NCI-H460 (cell line): ENCODE measurements around the gene OR2T34. TPM values are rescaled to one million over a fixed set of nuclear protein-coding genes. Genes with fewer than 3 reads are reported as not detected.
A peak's percentile ranks its signal among the peaks of the same experiment; 100 is the strongest.
"Not testable (repeated sequence)": the region's sequence is repeated elsewhere in the genome, so short reads cannot be mapped to it uniquely, and the experiment has no call there.

ENCODE experiments used
- DNase-seq: peaks from one replicate; pipeline ENCODE4 v3.0.0-alpha.2; 2016; ENCODE audit warnings: low read depth; ENCODE audit errors: extremely low read depth
- polyA plus RNA-seq: library from polyadenylated mRNA; depleted of rRNA; stranded (reverse); fragments of >200 nt; gene quantifications from 2 replicates; pipeline ENCODE4 v1.2.3, GENCODE V29; 2014; cell fraction: nucleus; rRNA removed
- total RNA-seq: library from RNA; depleted of rRNA; stranded (reverse); fragments of >200 nt; shearing (Covaris generic); gene quantifications from 2 replicates; pipeline ENCODE4 v1.2.3, GENCODE V29; 2014; rRNA removed

The OR2T34 gene, protein sequence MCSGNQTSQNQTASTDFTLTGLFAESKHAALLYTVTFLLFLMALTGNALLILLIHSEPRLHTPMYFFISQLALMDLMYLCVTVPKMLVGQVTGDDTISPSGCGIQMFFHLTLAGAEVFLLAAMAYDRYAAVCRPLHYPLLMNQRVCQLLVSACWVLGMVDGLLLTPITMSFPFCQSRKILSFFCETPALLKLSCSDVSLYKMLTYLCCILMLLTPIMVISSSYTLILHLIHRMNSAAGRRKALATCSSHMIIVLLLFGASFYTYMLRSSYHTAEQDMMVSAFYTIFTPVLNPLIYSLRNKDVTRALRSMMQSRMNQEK
- not detected in 2 replicates for total RNA-seq
- not detected in 2 replicates for polyA plus RNA-seq

DNA sequence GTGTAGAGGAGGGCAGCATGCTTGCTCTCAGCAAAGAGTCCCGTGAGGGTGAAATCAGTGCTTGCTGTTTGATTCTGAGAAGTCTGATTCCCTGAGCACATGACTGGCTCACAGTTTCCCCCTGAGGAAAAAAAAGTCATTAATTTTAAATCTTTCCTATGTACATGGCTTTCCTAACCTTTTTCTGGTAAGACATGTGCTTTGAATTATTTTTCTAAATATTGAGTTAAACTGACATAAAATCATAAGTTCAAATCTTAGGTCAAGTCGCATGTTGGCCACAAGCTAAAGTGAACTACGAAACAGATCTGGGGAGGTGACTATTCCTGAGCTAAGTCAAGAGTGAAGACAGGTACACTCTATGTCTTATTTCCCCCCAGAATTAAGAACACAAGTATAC is at the start of gene OR2T34:
TSS of gene OR2T34 (minus strand) at position 101 of the 400 bp plus-strand sequence. CDS start at position 101, 0 bp downstream.
- not testable (repeated sequence) for DNase-seq

DNA sequence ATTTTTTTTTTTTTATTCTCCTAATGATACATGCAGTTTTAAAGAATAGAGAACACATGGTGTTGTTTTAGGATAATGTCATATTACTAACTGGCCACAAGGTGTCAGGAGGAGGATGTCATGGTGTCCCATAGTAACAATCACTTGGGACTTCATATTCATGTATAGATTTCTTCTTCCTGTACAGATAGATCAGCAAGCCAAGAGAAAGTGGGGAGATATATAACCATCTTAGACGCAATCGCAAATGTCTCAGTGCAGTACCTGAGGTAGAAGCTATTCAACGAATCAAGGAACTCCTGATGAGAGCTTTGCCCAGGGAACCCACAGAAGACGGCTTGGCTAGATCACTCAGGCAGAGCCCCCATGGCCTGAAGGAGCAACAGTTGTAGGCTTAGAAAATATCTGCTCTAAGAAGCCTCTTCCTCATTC is 48.0 kb upstream of the OR2T34 start:
- peak; percentile 13 for DNase-seq

DNA sequence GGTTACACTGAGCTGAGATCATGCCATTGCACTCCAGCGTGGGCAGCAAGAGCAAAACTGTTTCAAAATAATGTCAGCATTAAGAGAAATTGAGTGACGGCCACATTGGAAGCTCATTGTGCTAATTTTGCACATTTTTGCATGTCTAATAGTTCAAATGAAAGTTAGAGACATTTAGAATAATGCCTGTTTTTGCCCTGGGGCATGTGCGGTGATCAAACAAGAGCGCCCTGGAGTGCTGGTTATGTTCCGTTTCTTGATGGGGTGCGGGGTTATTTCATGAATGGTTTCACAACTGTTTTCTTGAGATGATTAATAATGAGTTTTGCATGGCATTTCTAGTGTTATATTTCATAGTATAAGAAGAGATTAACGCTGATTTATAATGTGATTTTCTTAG is 47.2 kb upstream of the OR2T34 start:
- no peak for DNase-seq

DNA sequence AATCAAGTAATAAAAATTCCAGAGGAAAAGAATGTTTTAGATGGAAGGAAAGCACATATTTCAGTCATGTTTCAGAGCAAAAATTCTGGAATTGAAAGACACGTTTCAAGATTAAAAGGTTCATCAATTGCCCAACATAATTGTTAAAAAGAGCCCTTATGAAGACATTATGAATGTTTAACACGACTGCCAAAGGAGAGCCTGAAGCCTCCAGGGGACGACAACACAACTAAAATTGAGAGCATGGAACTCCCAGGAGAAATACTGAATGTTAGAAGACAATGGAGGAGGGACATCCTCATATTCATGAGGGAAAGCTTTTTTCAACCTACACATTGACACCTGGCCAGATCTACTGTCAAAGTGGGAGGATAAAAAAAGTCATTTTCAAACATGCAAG is 44.3 kb upstream of the OR2T34 start:
- DNase-seq = peak; percentile 28

DNA sequence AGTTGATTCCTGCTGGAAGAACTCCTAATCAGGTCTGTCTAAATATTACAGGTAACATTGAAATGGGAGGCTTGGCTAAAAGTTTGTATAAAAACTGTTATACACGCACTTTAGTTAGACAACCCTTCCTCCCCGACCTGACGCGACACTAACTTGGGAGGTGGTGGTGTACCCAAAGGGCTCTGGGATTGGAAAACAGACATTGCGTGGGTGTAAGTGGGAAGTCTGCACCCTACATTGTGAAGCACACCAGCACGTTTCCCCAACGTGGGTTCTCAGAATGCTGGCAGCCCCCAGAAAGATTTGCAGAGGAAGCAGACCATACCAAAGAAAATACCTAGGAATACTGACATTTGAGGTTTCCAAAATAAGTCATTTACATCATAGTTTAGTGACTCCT is 43.6 kb upstream of the OR2T34 start:
- DNase-seq = no peak

DNA sequence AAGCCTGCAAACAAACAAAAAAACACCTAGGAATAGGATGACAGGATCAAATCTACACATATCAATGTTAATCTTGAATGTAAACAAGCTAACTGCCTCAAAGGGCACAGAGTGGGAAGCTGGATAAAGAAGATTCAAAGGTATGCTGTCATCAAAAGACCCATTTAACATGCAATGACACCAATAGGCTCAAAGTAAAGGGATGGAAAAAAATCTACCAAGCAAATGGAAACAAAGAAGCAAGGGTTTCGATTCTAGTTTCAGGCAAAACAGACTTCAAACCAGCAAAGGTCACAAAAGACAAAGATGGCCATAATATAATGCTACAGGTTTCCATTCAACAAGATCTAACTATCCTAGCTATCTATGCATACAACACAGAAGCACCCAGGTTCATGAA is 39.2 kb upstream of the OR2T34 start:
- DNase-seq = no peak

DNA sequence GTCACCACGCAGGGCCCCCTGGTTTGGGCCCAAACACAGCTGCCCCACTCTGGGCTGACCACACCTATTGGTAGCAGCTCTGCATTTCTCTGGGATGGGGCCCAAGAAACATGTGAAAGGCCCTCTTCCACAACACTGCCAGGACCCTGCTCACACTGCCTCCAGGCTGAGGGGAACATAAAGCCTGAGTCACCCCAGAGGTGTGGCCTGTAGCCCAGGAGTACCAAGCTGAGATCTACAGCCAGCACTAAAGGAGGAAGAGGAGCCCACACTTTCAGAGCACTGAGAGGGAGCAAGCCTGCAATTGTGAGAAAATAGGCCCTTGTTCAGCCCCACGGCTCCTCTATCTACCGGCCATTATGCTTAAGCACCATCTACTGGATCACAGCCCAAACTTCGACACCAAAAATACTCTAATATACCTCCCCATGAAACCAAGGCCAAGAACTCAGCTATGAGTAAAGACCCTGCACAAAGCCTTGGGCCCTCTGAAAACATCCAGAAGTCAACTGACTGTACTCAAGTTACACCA is 37.4 kb upstream of the OR2T34 start:
- no peak for DNase-seq

DNA sequence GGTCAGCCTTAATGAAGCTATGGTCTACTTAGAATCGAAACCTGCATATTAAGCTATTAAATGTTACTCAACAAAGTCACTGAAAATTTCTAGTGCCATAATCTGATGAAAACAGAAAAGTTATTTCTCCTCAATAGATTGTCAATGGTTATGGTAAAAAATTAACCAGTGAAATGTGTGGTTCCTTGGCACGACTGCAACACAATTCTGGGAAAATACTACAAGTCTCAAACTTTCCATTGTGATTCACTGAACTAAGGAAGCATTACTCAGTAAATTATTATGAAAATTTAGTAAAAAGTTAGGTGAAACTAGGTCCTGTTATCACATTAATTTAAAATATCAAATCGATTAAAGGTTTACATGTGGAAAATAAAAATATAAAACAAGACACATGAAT is 35.7 kb upstream of the OR2T34 start:
- no peak for DNase-seq

DNA sequence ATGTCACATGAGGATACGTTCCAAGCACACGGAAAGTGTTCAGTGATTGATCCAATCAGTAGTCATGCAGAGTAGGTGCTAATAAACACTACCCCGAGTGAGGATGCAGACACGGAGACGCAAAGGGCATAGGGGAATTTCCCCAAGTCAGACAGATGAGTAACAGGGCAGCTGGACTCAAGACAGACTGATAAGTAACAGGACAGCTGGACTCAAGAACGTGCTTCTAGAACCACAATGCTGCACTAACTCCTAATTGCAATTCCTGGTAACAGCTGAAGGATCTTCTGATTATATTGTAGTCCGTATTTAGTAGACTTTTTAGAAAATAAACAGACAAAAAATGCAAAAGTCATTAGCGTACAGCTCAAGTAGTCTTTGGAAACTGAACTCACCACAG is 24.8 kb upstream of the OR2T34 start:
- no peak for DNase-seq

DNA sequence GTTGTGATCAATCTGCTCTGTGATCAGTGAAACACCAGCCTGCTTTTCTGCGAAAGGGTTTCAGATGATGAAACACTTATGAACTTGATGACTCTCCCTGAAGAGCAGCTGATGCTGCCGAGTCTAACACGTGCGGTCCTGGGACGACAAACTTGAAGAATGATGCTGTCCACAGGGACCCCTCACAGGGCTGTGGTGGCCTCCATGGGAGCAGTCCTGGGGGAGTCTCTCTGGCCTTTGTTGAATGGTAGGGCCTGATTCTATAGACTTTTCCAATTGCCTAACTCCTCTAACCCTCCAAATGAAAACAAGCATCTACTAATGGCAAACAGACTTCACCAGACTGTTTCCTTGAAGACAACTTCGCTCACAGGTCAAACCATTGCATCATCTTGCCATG is 23.0 kb upstream of the OR2T34 start, which contains the start of gene OR2T10:
TSS of gene OR2T10 (minus strand) at position 112 of the 400 bp plus-strand sequence. CDS start 3,932 bp downstream, outside the sequence.
- DNase-seq = no peak

DNA sequence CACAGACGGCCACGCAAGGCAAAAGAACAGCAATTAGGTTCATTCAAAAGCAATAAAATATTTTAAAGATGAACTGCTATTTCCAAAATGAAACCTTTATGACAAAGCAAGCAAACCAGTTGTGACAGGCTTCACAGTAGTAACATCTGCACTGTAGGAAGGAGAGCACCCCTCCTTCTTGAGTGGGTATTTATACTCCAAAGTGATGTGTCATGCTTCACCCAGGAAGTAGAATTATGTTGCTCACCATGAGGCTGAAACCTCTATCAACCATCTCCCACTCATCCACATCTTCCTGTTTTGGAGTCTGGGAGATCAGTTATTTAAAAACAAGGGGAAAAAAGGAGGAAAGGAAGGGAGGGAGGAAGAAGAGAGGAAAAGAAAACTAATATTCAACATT is 22.1 kb upstream of the OR2T34 start:
- DNase-seq = no peak

DNA sequence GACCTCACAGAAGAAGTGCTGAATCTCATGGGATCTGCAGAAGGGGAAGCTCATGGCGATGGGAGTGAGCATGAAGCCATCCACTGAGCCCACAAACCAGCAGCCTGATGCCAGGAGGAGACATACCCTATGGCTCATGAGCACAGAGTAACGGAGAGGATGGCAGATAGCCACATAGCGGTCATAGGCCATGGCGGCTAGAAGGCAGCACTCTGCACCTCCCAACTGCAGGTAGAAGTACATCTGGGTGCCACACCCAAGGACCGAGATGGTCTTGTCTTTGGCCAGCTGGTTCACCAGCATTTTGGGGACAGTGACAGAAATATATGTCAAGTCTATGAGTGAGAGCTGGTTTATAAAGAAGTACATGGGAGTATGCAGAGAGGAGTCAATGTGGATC is 18.7 kb upstream of the OR2T34 start:
- no peak for DNase-seq

DNA sequence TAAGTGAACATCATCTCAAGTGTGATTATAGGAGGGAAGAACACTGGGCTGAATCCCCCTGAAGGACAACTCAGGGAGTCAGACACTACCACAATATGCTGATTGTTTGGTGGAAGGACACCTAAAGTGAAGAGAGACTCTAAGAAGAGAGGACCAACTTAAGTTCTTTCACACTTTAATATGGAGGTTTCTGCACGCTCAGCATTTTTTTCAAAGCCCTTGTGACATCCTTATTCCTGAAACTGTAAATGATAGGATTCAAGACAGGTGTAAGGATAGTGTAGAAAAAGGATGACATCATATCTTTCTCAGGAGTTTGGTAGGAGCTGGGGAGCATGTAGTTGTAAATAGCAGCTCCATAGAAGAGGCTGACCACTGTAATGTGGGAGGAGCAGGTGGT is 18.1 kb upstream of the OR2T34 start:
- no peak for DNase-seq

DNA sequence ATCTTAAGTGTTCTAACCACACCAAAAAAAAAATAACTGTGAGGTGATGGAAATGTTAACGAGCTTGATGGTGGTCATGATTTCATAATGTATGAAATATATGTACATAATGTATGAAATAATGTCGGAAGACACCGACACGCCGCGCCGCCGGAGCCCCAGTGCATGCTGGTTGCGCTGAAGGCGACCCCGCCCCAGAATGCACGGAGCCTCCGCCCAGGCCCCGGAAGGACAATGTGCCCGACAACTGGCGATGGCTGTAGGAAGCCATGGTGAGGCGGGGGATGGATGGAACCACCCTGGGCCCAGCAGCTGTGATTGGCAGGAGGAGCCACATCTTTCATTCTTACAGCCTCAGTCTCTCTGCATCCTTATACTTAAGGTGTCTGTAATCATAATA is 15.5 kb upstream of the OR2T34 start:
- no peak for DNase-seq

DNA sequence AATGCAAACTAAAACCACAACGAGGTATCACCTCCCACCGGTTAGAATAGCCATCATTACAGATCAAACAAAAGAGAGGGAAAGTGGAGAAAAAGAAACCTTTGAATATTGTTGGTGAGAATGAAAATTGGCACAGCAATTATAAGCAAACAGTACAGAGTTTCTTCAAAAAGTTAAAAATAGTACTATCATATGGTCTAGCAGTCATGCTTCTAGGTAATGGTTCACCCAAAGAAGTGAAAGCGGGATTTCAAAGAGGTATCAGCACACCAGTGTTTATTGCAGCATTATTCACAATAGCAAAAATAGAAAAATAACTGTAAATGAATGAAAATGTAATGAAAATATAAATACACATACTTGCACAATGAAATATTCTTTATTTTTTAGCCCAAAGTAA is 14.8 kb upstream of the OR2T34 start:
- DNase-seq = no peak

DNA sequence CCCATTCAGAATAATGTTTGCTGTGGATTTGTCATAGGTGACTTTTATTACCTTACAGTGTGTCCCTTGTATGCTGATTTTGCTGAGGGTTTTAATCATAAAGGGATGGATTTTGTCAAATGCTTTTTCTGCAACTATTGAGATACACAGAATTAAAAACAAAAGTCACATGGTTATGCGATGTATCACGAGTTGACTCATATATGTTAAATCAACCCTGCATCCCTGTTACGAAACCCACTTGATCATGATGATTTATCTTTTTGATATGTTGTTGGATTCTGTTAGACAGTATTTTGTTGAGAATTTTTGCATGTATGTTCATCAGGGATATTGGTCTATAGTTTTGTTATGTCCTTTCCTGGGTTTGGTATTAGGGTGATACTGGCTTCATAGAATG is 10.7 kb upstream of the OR2T34 start:
- no peak for DNase-seq

DNA sequence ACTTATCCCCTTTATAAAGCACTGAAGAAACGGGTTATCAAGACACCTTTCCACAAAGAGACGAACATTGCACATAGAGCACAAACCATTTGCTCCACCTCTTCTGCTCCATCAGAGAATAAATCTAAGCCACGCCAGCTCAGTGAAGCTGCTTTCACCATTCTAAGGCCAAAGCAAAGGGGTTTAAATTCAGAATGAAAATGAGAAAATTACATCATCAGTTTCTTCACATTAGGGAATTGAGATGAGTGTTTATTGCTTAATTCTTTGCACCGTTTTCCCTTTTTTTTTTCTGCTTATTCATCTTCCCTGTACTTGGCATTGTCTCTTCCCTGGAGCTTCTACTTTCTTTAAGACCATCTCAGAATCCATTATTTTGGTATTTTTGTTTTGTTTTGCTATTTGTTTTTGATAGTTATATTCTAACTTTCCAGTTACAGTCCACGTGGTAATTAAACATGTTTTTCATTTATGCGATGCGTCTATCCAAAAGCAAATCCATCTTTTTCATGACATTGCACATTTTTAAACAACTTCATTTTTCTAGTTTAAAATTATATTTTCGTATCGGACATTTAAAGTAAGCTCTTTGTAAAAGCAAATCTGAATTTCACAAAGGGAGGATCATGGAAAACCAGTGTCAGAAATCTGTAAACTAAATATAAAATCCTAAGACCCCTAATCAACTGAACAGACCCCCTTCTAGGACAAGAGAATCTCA is 1.9 kb upstream of the OR2T34 start:
- no peak for DNase-seq

DNA sequence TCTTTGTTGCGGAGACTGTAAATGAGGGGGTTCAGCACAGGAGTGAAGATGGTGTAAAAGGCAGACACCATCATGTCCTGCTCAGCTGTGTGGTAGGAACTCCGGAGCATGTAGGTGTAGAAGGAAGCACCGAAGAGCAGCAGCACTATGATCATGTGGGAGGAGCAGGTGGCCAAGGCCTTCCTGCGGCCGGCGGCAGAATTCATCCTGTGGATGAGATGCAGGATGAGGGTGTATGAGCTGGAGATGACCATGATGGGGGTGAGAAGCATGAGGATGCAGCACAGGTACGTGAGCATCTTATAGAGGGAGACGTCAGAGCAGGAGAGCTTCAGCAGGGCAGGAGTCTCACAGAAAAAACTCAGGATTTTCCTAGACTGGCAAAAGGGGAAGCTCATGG is 701 bp downstream of the OR2T34 start:
- DNase-seq = not testable (repeated sequence)

DNA sequence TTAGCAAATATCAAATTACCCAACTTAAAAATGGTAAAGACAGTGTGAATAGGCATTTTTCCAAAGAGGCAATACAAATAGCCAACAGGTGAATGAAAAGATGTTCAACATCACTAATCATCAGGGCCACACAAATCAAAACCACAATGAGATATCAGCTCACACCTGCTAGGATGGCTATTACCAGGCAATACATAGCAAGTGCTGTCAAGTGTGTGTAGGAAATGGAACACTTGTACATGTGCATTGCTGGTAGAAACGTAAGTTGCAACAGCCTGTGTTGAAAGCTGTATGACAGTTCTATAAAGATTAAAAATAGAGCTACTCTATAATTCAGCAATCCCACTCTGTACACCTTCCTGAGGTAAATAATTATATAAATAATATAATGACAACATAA is 2.5 kb downstream of the OR2T34 start:
- DNase-seq = not testable (repeated sequence)

DNA sequence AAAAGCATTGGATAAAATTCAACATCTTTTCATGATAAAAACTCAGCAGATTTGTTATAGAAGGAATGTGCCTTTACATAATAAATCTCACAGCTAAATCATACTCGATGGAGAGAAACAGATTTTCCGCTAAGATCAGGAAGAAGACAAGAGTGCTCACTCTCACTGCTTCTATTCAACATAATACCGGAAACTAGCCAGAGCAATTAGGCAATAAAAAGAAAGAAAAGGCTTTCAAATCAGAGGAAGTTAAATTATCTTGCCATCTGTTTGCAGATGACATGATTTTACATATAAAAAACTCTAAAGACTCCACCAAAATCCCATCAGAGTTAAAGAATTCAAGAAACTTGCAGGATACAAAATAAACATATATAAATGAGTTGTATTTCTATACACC is 3.7 kb downstream of the OR2T34 start:
- not testable (repeated sequence) for DNase-seq

DNA sequence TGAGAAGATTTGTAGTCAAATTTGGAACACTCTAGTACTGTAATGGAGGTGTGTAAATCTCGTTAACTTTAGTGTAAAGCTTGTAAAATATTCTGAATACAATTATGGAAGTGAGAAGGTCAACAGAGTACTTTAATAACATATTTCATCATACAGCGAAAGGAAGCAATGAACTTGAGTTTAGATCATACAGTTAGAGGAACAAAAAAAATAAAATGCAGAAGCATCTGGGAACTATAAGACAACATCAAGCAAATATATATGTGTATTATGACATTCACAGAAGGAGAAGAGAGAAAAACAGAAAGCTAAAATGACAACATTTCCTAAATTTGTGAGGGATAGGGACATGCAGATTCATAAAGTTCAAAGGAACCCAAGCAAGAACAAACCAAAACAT is 5.5 kb downstream of the OR2T34 start:
- not testable (repeated sequence) for DNase-seq
